ENCODE results near the gene TRMT11.

TRMT11 gene

GRCh38 chr6:125986301-125987025 lies at the start of gene TRMT11:
Gene TRMT11, plus strand, starts transcription at chr6:125986540. Its CDS starts 11 bp downstream, at chr6:125986551.
- Mint-ChIP-seq H3K27me3 (ENCODE audit: low read depth) (no peaks in the 10 kb centered on the region), H3K27ac (no peak within 1 kb of the TSS), H3K4me3 (no peak within 1 kb of the TSS), H3K4me1 (ENCODE audit: low read depth) (peaks cover 4% of the 10 kb centered on the region), H3K36me3 (ENCODE audit: low read depth) (no peaks in the 10 kb centered on the region), H3K9me3 (no peaks in the 10 kb centered on the region)

GRCh38 chr6:125939026-125939425 lies 47.3 kb upstream of the TRMT11 start:
- no peak overlapping the region for H3K4me3 Mint-ChIP-seq
- H3K9me3 Mint-ChIP-seq: peaks cover 5% of the 10 kb centered on the region
- H3K27ac Mint-ChIP-seq: no peak overlapping the region
- H3K36me3 Mint-ChIP-seq (ENCODE audit: low read depth): no peaks in the 10 kb centered on the region
- H3K4me1 Mint-ChIP-seq (ENCODE audit: low read depth): peaks cover 16% of the 10 kb centered on the region
- H3K27me3 Mint-ChIP-seq (ENCODE audit: low read depth): no peaks in the 10 kb centered on the region

GRCh38 chr6:125939791-125940190 lies 46.5 kb upstream of the TRMT11 start:
- H3K36me3 Mint-ChIP-seq (ENCODE audit: low read depth): no peaks in the 10 kb centered on the region
- no peak overlapping the region for H3K4me3 Mint-ChIP-seq
- peak overlapping the region; percentile 43 for H3K27ac Mint-ChIP-seq
- H3K4me1 Mint-ChIP-seq (ENCODE audit: low read depth): peaks cover 18% of the 10 kb centered on the region
- H3K27me3 Mint-ChIP-seq (ENCODE audit: low read depth): no peaks in the 10 kb centered on the region
- peaks cover 5% of the 10 kb centered on the region for H3K9me3 Mint-ChIP-seq

GRCh38 chr6:125940247-125941041 lies 45.9 kb upstream of the TRMT11 start:
- Mint-ChIP-seq H3K36me3 (ENCODE audit: low read depth) (no peaks in the 10 kb centered on the region), H3K27ac (no peak overlapping the region), H3K27me3 (ENCODE audit: low read depth) (no peaks in the 10 kb centered on the region), H3K4me1 (ENCODE audit: low read depth) (peaks cover 18% of the 10 kb centered on the region), H3K4me3 (no peak overlapping the region), H3K9me3 (peaks cover 4% of the 10 kb centered on the region)

GRCh38 chr6:125942672-125943527 lies 43.4 kb upstream of the TRMT11 start:
- Mint-ChIP-seq H3K4me1 (ENCODE audit: low read depth) (peaks cover 22% of the 10 kb centered on the region), H3K9me3 (no peaks in the 10 kb centered on the region), H3K27me3 (ENCODE audit: low read depth) (no peaks in the 10 kb centered on the region), H3K27ac (no peak overlapping the region), H3K4me3 (no peak overlapping the region), H3K36me3 (ENCODE audit: low read depth) (no peaks in the 10 kb centered on the region)

DNA sequence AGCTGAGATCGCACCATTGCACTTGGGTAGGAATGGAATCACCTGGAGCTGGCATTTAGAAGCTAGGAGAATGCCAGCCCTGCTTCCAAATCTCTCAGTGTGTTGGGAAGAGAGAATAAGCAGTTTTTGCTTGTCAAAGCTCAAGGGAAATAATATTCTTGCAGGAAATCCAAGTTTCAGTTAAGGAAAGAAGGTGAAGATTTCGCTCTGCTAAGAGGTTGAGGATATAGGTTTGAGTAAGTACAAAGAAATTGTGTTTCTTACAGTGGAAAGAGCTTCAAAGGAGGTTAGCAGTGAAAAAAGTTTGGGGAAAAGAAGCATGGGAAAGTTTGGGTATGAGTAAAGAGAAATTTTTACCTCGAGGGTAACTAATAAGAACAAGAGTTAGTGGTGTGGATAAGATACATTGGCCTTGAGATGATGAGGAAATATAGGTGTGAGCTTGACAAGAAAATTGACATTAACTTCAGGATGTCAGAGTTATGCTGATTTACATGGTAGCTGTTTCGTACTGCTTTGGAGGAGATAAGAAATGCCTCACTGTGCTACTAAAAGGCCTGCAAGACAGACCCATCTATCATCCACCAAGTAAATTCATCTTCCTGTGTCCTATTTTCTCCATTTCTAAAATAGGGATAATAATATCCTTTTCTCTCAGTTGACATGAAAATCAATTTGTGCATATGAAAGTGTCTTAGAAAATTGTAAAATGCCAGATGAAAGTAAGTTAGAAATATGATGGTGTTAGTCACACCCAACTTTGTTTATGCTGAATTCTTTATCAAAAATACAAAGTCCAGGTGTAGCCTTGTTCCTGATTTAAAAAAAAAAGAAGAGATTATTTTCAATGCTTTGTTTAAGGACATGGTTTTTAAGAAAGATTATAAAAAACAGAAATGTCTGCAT lies 42.6 kb upstream of the TRMT11 start:
- no peaks in the 10 kb centered on the region for H3K36me3 Mint-ChIP-seq (ENCODE audit: low read depth)
- H3K27me3 Mint-ChIP-seq (ENCODE audit: low read depth): no peaks in the 10 kb centered on the region
- H3K4me1 Mint-ChIP-seq (ENCODE audit: low read depth): peaks cover 22% of the 10 kb centered on the region
- H3K27ac Mint-ChIP-seq: no peak overlapping the region
- H3K9me3 Mint-ChIP-seq: no peaks in the 10 kb centered on the region
- no peak overlapping the region for H3K4me3 Mint-ChIP-seq

DNA sequence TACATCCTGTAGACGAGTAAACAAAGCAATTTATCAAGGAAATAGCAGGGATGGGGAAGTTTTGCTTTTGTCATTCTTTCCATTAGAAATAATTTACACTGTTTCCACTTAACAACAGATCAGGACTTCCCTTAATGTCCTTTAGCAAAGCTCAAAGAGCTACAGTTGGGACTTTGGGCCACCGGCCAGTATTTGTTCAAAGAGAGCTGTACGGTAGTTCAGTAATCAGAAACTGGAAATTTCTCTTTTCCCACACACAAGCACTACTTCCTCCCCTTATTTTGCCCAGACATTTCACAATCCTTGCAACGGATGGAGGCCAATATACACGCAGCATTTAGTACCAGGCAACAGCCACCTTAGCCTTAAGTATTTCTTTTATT lies 41.9 kb upstream of the TRMT11 start:
- no peak overlapping the region for H3K27ac Mint-ChIP-seq
- no peaks in the 10 kb centered on the region for H3K36me3 Mint-ChIP-seq (ENCODE audit: low read depth)
- H3K27me3 Mint-ChIP-seq (ENCODE audit: low read depth): no peaks in the 10 kb centered on the region
- H3K4me1 Mint-ChIP-seq (ENCODE audit: low read depth): peaks cover 17% of the 10 kb centered on the region
- H3K4me3 Mint-ChIP-seq: no peak overlapping the region
- no peaks in the 10 kb centered on the region for H3K9me3 Mint-ChIP-seq

- Mint-ChIP-seq H3K4me1 (ENCODE audit: low read depth) (peaks cover 13% of the 10 kb centered on the region), H3K9me3 (no peaks in the 10 kb centered on the region), H3K27me3 (ENCODE audit: low read depth) (no peaks in the 10 kb centered on the region), H3K4me3 (no peak overlapping the region), H3K27ac (no peak overlapping the region), H3K36me3 (ENCODE audit: low read depth) (no peaks in the 10 kb centered on the region)
Observed at GRCh38 chr6:125944896-125945295, 41.4 kb upstream of the TRMT11 start.

GRCh38 chr6:125945378-125946141 lies 40.8 kb upstream of the TRMT11 start:
- H3K36me3 Mint-ChIP-seq (ENCODE audit: low read depth): no peaks in the 10 kb centered on the region
- H3K9me3 Mint-ChIP-seq: no peaks in the 10 kb centered on the region
- H3K27ac Mint-ChIP-seq: no peak overlapping the region
- no peaks in the 10 kb centered on the region for H3K27me3 Mint-ChIP-seq (ENCODE audit: low read depth)
- peaks cover 12% of the 10 kb centered on the region for H3K4me1 Mint-ChIP-seq (ENCODE audit: low read depth)
- no peak overlapping the region for H3K4me3 Mint-ChIP-seq

DNA sequence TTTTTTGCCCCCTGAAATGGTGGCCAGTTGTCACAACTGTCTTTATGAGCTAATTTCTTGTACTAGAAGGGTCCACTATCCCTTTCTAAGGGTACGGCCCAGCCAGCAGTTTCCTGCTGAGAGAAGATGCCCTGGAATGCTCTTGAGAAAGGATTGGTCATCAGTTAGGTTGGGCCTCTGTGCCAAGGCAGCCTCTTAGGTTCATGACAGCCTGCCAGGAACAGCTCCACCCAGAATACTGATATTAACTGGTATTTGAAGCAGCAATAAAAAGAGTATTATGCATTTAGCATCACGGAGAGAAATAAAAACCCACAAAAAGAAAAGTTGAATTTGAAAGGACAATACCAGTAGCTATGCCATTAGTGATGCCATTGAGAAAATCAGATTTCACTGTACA lies 38.7 kb upstream of the TRMT11 start:
- Mint-ChIP-seq H3K4me3 (no peak overlapping the region), H3K27ac (no peak overlapping the region), H3K9me3 (no peaks in the 10 kb centered on the region), H3K36me3 (ENCODE audit: low read depth) (no peaks in the 10 kb centered on the region), H3K4me1 (ENCODE audit: low read depth) (peaks cover 12% of the 10 kb centered on the region), H3K27me3 (ENCODE audit: low read depth) (no peaks in the 10 kb centered on the region)

- Mint-ChIP-seq H3K4me1 (ENCODE audit: low read depth) (peaks cover 12% of the 10 kb centered on the region), H3K27me3 (ENCODE audit: low read depth) (no peaks in the 10 kb centered on the region), H3K36me3 (ENCODE audit: low read depth) (no peaks in the 10 kb centered on the region), H3K4me3 (no peak overlapping the region), H3K27ac (no peak overlapping the region), H3K9me3 (no peaks in the 10 kb centered on the region)
Observed at GRCh38 chr6:125948455-125948854, 37.9 kb upstream of the TRMT11 start.

- H3K27ac Mint-ChIP-seq: no peak overlapping the region
- no peaks in the 10 kb centered on the region for H3K27me3 Mint-ChIP-seq (ENCODE audit: low read depth)
- H3K36me3 Mint-ChIP-seq (ENCODE audit: low read depth): no peaks in the 10 kb centered on the region
- H3K9me3 Mint-ChIP-seq: no peaks in the 10 kb centered on the region
- H3K4me1 Mint-ChIP-seq (ENCODE audit: low read depth): peaks cover 6% of the 10 kb centered on the region
- no peak overlapping the region for H3K4me3 Mint-ChIP-seq
Observed at GRCh38 chr6:125949069-125949468, 37.3 kb upstream of the TRMT11 start.

DNA sequence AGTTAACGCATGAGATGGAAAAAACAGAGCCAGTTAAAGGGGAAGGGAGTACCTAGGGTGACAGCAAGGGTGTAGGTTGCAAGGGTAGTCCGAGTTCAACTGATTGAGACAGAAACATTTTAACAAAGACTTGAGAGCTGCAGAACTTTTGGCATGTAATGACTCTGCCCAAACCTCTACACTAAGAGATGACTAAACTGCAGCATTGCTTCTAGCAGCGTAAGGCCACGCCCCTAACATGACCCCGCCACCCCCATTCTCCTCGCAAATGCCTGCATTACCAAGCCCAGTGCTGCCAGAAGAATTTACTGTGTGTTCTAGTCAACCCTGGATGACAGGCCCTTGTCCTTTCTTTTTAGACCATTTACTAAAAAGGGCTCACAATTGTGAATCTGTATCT lies 36.0 kb upstream of the TRMT11 start:
- Mint-ChIP-seq H3K27me3 (ENCODE audit: low read depth) (no peaks in the 10 kb centered on the region), H3K36me3 (ENCODE audit: low read depth) (no peaks in the 10 kb centered on the region), H3K9me3 (no peaks in the 10 kb centered on the region), H3K4me3 (no peak overlapping the region), H3K4me1 (ENCODE audit: low read depth) (peaks cover 3% of the 10 kb centered on the region), H3K27ac (no peak overlapping the region)
